Measurements from ENCODE around the gene MAGT1. TPM values are rescaled to one million over a fixed set of nuclear protein-coding genes. Genes with fewer than 3 reads are reported as not detected.

The MAGT1 gene
- polyA plus RNA-seq, 1 of the 3 experiments (the other 2 are of a cell fraction) = 24.1 TPM

DNA sequence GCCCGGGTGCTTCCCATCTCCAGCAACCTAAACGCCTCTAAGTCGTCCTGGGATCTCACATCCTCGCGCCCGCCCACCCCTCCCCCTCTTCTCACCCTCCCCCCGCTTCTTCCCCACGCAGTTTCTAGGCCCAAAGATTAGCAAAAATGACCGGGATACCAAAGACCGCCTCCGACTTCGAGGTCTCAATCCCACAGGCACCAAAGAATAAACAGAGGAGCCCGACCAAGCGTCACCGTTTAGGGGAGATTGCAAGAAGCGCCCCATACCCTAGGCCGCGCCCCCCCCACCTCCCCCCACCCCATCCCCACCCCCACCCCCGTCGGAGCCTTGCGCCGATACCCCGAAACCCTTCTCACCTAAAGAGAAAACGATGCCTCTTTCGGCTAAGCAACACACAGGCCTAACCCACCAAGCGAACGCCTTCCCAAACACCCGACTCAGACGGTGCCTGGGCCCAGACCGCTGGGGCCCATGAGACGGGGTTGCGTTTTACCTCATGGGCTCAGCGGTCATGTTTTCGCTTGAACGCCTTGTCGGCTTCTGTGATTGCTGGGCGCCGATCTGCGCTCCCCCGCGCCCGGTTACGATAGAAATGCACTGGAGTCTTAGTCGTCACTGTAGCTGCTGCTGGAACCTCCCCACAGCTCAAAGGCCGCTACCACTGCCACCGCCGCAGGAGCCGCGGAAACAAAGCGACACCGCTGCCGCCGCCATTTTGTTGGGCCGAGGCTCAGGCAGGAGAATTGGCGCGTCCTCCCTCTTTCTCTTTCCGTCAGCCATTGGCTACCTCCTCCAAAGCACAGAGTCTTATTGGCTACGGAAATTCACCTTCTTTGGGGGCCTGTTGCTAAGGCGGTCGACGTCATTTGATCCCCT lies 109.5 kb downstream of the MAGT1 start, which contains the start of gene ATRX (continued):
- TF ChIP-seq USF2 (IDR thresholded peaks at IDR 0.05; ENCODE audit: borderline replicate concordance, low read depth, low read length) = no peak
- TF ChIP-seq FOSL2 (IDR thresholded peaks at IDR 0.05; ENCODE audit: borderline replicate concordance, low read depth) = no peak
- peak; percentile 95 for TF ChIP-seq TAF1 (IDR thresholded peaks at IDR 0.05; ENCODE audit: borderline replicate concordance, low read depth, low read length)
- TF ChIP-seq GABPA (IDR thresholded peaks at IDR 0.05; ENCODE audit: low read depth) = no peak
- TF ChIP-seq GATA2 (CRISPR knock-in tag; IDR thresholded peaks at IDR 0.05) = no peak
- TF ChIP-seq SIN3A (IDR thresholded peaks at IDR 0.05; ENCODE audit: borderline replicate concordance, low read depth, low read length) = 0 out of 2 replicates have a peak, but pooled peaks have one; percentile 7
- TF ChIP-seq, protein P1, sequence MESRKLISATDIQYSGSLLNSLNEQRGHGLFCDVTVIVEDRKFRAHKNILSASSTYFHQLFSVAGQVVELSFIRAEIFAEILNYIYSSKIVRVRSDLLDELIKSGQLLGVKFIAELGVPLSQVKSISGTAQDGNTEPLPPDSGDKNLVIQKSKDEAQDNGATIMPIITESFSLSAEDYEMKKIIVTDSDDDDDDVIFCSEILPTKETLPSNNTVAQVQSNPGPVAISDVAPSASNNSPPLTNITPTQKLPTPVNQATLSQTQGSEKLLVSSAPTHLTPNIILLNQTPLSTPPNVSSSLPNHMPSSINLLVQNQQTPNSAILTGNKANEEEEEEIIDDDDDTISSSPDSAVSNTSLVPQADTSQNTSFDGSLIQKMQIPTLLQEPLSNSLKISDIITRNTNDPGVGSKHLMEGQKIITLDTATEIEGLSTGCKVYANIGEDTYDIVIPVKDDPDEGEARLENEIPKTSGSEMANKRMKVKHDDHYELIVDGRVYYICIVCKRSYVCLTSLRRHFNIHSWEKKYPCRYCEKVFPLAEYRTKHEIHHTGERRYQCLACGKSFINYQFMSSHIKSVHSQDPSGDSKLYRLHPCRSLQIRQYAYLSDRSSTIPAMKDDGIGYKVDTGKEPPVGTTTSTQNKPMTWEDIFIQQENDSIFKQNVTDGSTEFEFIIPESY (IDR thresholded peaks at IDR 0.05; ENCODE audit: borderline replicate concordance, low read depth) = no peak

DNA sequence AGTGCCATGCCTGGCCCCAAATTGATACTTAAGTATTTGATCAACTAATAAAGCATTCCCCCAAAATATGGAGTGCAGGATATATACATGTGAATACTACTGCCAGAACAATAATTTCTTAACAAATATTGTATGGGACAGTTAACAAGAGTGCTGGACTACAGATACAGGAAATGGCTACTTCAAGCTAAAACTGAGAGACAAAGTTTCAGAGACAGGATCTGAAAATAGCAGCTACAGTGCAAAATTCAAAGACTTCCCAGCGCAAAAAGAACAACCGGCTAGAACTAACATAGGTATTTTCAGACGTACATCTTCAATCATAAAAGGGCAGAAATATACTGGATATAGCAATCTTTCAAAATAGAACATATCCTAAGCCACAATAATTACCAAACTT lies 115.5 kb downstream of the MAGT1 start:
- Histone ChIP-seq H3K9me2 (no peaks in the 10 kb centered on the region), H3K27me3 (ENCODE audit: insufficient read depth) (no peaks in the 10 kb centered on the region), H3K9ac (no peak overlapping the region), H3K4me3 (ENCODE audit: low read depth in 2 of 2, low read length in 1 of 2) (no peak overlapping the region), H3K4me1 (ENCODE audit: control insufficient read depth in 1 of 2, insufficient read depth in 2 of 2, low read depth in 1 of 2, low read length in 1 of 2) (no peaks in the 10 kb centered on the region; a peak in 2 of 4 replicates), H3K9me3 (no peaks in the 10 kb centered on the region), H3K79me2 (ENCODE audit: insufficient read depth) (peaks cover 100% of the 10 kb centered on the region), H3K36me3 (replicated peaks in 1 of 2; ENCODE audit: control insufficient read depth in 1 of 2, insufficient read depth in 2 of 2, low read length in 1 of 2) (peaks cover 0 to 6% of the 10 kb centered on the region in 2 experiments), H3F3A (replicated peaks; ENCODE audit: insufficient read depth) (peaks cover 5% of the 10 kb centered on the region), H4K20me1 (ENCODE audit: insufficient read depth) (peaks cover 100% of the 10 kb centered on the region), H2AFZ (ENCODE audit: low read depth) (no peak overlapping the region), H3K4me2 (no peak overlapping the region), H3K27ac (ENCODE audit: low read depth in 2 of 2, low read length in 1 of 2) (no peak overlapping the region)
- DNase-seq = no peak
- ChIA-PET CTCF (no interaction called here), POLR2A (no interaction called here)
- no peak for TF ChIP-seq REST (IDR thresholded peaks at IDR 0.05; ENCODE audit: low read depth, low read length)
- TF ChIP-seq CTCF (IDR thresholded peaks at IDR 0.05) = no peak
- TF ChIP-seq NFIC (IDR thresholded peaks at IDR 0.05; ENCODE audit: borderline replicate concordance) = no peak
- TF ChIP-seq JUND (IDR thresholded peaks at IDR 0.05) = no peak
- no peak for TF ChIP-seq CHD2 (IDR thresholded peaks at IDR 0.05; ENCODE audit: low read length, partially characterized antibody)
- no peak for TF ChIP-seq RXRA (IDR thresholded peaks at IDR 0.05; ENCODE audit: borderline replicate concordance, low read depth)
- WGBS (ENCODE audit: low lambda C conversion rate) = 84% methylated on average over 3 of the region's 3 CpGs
